Natural killer cell (primary cell): Measurements from ENCODE around the gene SAA1. TPM values are rescaled to one million over a fixed set of nuclear protein-coding genes. Genes with fewer than 3 reads are reported as not detected.

Experiments used
- ATAC-seq, 3 donors: fragments of 150-1000 bp in 2 of 3; fragments of 200-7000 bp in 1 of 3; cut with Tn5 transposase; 1 replicate in 1 of 3; 2 replicates in 2 of 3; pipeline ENCODE4 v1.10.0; 2021; ENCODE audit warnings: mild to moderate bottlenecking in 2 of 3, moderate library complexity in 2 of 3
- DNase-seq, 2 donors: peaks; one replicate each; pipeline versions ENCODE4 v3.0.0 to v3.0.0-alpha.2; 2013 to 2021; ENCODE audit warnings: mixed read lengths in 1 of 2
- H3K27ac ChIP-seq: one replicate; pipeline ENCODE4 v1.5.1; 2013; ENCODE audit warnings: mild to moderate bottlenecking, low read length
- H3K27me3 ChIP-seq: one replicate; pipeline ENCODE4 v1.6.1; 2013; ENCODE audit warnings: low read length; ENCODE audit not compliant: control insufficient read depth, insufficient read depth
- H3K36me3 ChIP-seq: one replicate; pipeline ENCODE4 v1.6.1; 2013; ENCODE audit warnings: low read length; ENCODE audit not compliant: control insufficient read depth, insufficient read depth
- H3K4me1 ChIP-seq: one replicate; pipeline ENCODE4 v1.6.1; 2013; ENCODE audit warnings: low read length; ENCODE audit not compliant: control insufficient read depth, insufficient read depth
- H3K4me3 ChIP-seq: one replicate; pipeline ENCODE4 v1.5.1; 2013; ENCODE audit warnings: low read length
- H3K9me3 ChIP-seq: one replicate; pipeline ENCODE4 v1.6.1; 2013; ENCODE audit warnings: low read length; ENCODE audit not compliant: control insufficient read depth, insufficient read depth
- H3K27ac Mint-ChIP-seq, 2 donors: one replicate each; pipeline ENCODE4 v1.8.0; 2022; ENCODE audit warnings: mild to moderate bottlenecking in 2 of 2, mixed read lengths in 2 of 2, moderate library complexity in 1 of 2
- H3K27me3 Mint-ChIP-seq, 2 donors: one replicate each; pipeline ENCODE4 v1.8.0; 2022; ENCODE audit warnings: low read depth in 2 of 2, mixed read lengths in 2 of 2
- H3K36me3 Mint-ChIP-seq: one replicate; pipeline ENCODE4 v1.8.0; 2022; ENCODE audit warnings: mixed read lengths
- H3K4me1 Mint-ChIP-seq, 2 donors: one replicate each; pipeline ENCODE4 v1.8.0; 2022; ENCODE audit warnings: mixed read lengths in 2 of 2
- H3K4me3 Mint-ChIP-seq: one replicate; pipeline ENCODE4 v1.8.0; 2022; ENCODE audit warnings: mild to moderate bottlenecking, moderate library complexity, mixed read lengths
- H3K9me3 Mint-ChIP-seq, 2 donors: one replicate each; pipeline ENCODE4 v1.8.0; 2022; ENCODE audit warnings: mixed read lengths in 2 of 2
- CTCF ChIP-seq: fragments of 200-600 bp; IDR thresholded peaks from one replicate; pipeline ENCODE4 v1.8.0; 2022; ENCODE audit warnings: antibody characterized with exemption
- WGBS: methylation state at CpG from one replicate; pipeline ENCODE4 v1.1.7; 2013; ENCODE audit warnings: missing lambda C conversion rate; ENCODE audit not compliant: insufficient coverage; 5-methylcytosine and 5-hydroxymethylcytosine counted together
- intact Hi-C: fragments of 100-400 bp; cut with micrococcal nuclease; formaldehyde crosslinking; loops from one replicate; pipeline ENCODE4 v1.14.2; 2022
- total RNA-seq, 4 donors: library from RNA; stranded (reverse); fragments of 120-200 nt in 1 of 4; gene quantifications; one replicate each; pipeline versions ENCODE4 v1.2.3 to v1.2.4, GENCODE V29; 2013 to 2022

The SAA1 gene
- total RNA-seq, 3 donors from 2014 or later (not counting 1 experiment from before 2014, with no cell fraction given), result not detected

- Histone ChIP-seq H3K27ac (no peak overlapping the region), H3K36me3 (no peaks in the 10 kb centered on the region), H3K9me3 (no peaks in the 10 kb centered on the region), H3K27me3 (no peaks in the 10 kb centered on the region), H3K4me1 (no peaks in the 10 kb centered on the region), H3K4me3 (no peak overlapping the region)
- Mint-ChIP-seq H3K27ac (no peak overlapping the region), H3K4me1 (no peaks in the 10 kb centered on the region), H3K9me3 (no peaks in the 10 kb centered on the region), H3K27me3 (peaks cover 22 to 26% of the 10 kb centered on the region in 2 donors), H3K36me3 (no peaks in the 10 kb centered on the region), H3K4me3 (no peak overlapping the region)
- TF ChIP-seq CTCF, result no peak
- ATAC-seq (no peak), DNase-seq (no peak)
- WGBS, result 50% methylated on average over 2 of the region's 3 CpGs
- intact Hi-C loops, result no loop called here
Observed at GRCh38 chr11:18223591-18224387, 42.3 kb upstream of the SAA1 start.

- intact Hi-C loops, result no loop called here
- TF ChIP-seq CTCF, result no peak
- DNase-seq (no peak), ATAC-seq (no peak)
- Mint-ChIP-seq H3K4me3 (no peak overlapping the region), H3K27me3 (peaks cover 9 to 18% of the 10 kb centered on the region in 2 donors), H3K9me3 (no peaks in the 10 kb centered on the region), H3K27ac (no peak overlapping the region), H3K36me3 (no peaks in the 10 kb centered on the region), H3K4me1 (no peaks in the 10 kb centered on the region)
- Histone ChIP-seq H3K4me1 (no peaks in the 10 kb centered on the region), H3K36me3 (no peaks in the 10 kb centered on the region), H3K4me3 (no peak overlapping the region), H3K27ac (no peak overlapping the region), H3K27me3 (no peaks in the 10 kb centered on the region), H3K9me3 (no peaks in the 10 kb centered on the region)
- 37% methylated on average over 2 of the region's 2 CpGs for WGBS
Observed at GRCh38 chr11:18225913-18226312, 40.2 kb upstream of the SAA1 start.

GRCh38 chr11:18229501-18229900 is 36.6 kb upstream of the SAA1 start:
- no peak for ATAC-seq
- Mint-ChIP-seq H3K27me3 (peaks cover 24 to 25% of the 10 kb centered on the region in 2 donors), H3K4me1 (no peaks in the 10 kb centered on the region), H3K27ac (no peak overlapping the region), H3K36me3 (no peaks in the 10 kb centered on the region), H3K9me3 (no peaks in the 10 kb centered on the region), H3K4me3 (no peak overlapping the region)
- Histone ChIP-seq H3K9me3 (no peaks in the 10 kb centered on the region), H3K36me3 (no peaks in the 10 kb centered on the region), H3K27ac (no peak overlapping the region), H3K4me3 (no peak overlapping the region), H3K27me3 (peaks cover 2% of the 10 kb centered on the region), H3K4me1 (no peaks in the 10 kb centered on the region)
- WGBS, result 0% methylated on average over 1 of the region's 3 CpGs
- DNase-seq, result no peak
- TF ChIP-seq CTCF, result no peak
- intact Hi-C loops, result no loop called here

- peaks cover 2% of the 10 kb centered on the region for H3K27me3 ChIP-seq
- WGBS, result 87% methylated on average over 2 of the region's 2 CpGs
- intact Hi-C loops, result no loop called here
- no peak overlapping the region for H3K27ac ChIP-seq
- ATAC-seq (no peak), DNase-seq (no peak)
- no peak for TF ChIP-seq CTCF
- no peak overlapping the region for H3K4me3 Mint-ChIP-seq
- H3K4me1 Mint-ChIP-seq, result no peaks in the 10 kb centered on the region
- H3K27ac Mint-ChIP-seq, result no peak overlapping the region
- no peaks in the 10 kb centered on the region for H3K36me3 Mint-ChIP-seq
- H3K4me1 ChIP-seq, result no peaks in the 10 kb centered on the region
- no peaks in the 10 kb centered on the region for H3K9me3 Mint-ChIP-seq
- no peaks in the 10 kb centered on the region for H3K9me3 ChIP-seq
- peaks cover 16 to 31% of the 10 kb centered on the region in 2 donors for H3K27me3 Mint-ChIP-seq
- no peak overlapping the region for H3K4me3 ChIP-seq
- no peaks in the 10 kb centered on the region for H3K36me3 ChIP-seq
Observed at GRCh38 chr11:18230859-18231258, 35.2 kb upstream of the SAA1 start.
